Measurements from ENCODE around the gene LRFN2.

DNA sequence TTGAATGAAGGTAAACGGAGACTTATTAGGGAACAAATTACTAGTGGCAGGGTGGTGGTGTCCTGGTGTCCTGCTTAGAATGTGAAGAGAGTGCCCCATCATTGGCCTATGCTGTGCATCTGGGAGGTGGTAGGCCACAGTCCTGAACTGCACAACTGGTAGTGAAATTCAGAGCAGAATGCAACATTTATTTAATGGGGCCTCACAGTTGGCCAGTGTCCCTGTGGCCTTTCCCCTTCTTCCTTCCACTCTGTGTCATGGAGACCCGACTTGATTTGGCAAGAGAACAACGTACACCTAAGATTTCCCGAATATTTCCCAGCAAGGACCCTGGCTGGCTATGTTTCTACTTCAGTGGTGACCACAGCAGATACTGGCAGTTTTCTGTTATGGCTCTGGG is 206.9 kb downstream of the LRFN2 start:
- TF ChIP-seq, protein P1, sequence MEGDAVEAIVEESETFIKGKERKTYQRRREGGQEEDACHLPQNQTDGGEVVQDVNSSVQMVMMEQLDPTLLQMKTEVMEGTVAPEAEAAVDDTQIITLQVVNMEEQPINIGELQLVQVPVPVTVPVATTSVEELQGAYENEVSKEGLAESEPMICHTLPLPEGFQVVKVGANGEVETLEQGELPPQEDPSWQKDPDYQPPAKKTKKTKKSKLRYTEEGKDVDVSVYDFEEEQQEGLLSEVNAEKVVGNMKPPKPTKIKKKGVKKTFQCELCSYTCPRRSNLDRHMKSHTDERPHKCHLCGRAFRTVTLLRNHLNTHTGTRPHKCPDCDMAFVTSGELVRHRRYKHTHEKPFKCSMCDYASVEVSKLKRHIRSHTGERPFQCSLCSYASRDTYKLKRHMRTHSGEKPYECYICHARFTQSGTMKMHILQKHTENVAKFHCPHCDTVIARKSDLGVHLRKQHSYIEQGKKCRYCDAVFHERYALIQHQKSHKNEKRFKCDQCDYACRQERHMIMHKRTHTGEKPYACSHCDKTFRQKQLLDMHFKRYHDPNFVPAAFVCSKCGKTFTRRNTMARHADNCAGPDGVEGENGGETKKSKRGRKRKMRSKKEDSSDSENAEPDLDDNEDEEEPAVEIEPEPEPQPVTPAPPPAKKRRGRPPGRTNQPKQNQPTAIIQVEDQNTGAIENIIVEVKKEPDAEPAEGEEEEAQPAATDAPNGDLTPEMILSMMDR (IDR thresholded peaks at IDR 0.05): no peak
- no peak for TF ChIP-seq ZFX (IDR thresholded peaks at IDR 0.05; ENCODE audit: borderline replicate concordance)

Data from 22Rv1 (cell line).